Inferior parietal cortex (tissue), 1 donor: ENCODE data around the gene PYDC1.
"Not testable (repeated sequence)": the region's sequence is repeated elsewhere in the genome, so short reads cannot be mapped to it uniquely, and the experiment has no call there.

Experiments
- DNase-seq: peaks from one replicate; pipeline ENCODE4 v3.0.0-alpha.2; 2016; ENCODE audit errors: extremely low spot score

The PYDC1 gene

GRCh38 chr16:31216422-31217135, at the start of gene PYDC1:
PYDC1 (minus strand) TSS chr16:31217135; CDS start chr16:31217028, 107 bp downstream.
- no peak for DNase-seq

- DNase-seq = no peak
These were observed 48.7 kb upstream of the PYDC1 start for GRCh38 chr16:31265329-31266245.

GRCh38 chr16:31262084-31262483, 45.1 kb upstream of the PYDC1 start:
- no peak for DNase-seq

- no peak for DNase-seq
These were observed 43.4 kb upstream of the PYDC1 start for GRCh38 chr16:31260136-31260931.

GRCh38 chr16:31258366-31258765, 41.4 kb upstream of the PYDC1 start:
- no peak for DNase-seq

- no peak for DNase-seq
These were observed 39.5 kb upstream of the PYDC1 start for GRCh38 chr16:31256466-31256865.

- peak; percentile 34 for DNase-seq
These were observed 36.7 kb upstream of the PYDC1 start for GRCh38 chr16:31253642-31254045.

- DNase-seq = no peak
These were observed 34.5 kb upstream of the PYDC1 start for GRCh38 chr16:31251435-31251834.

GRCh38 chr16:31250782-31251384, 33.9 kb upstream of the PYDC1 start:
- no peak for DNase-seq

- DNase-seq = no peak
These were observed 31.4 kb upstream of the PYDC1 start for GRCh38 chr16:31248344-31248743.

GRCh38 chr16:31246296-31246695, 29.4 kb upstream of the PYDC1 start:
- no peak for DNase-seq

GRCh38 chr16:31245598-31245997, 28.7 kb upstream of the PYDC1 start:
- not testable (repeated sequence) for DNase-seq

- peak; percentile 23 for DNase-seq
These were observed 27.1 kb upstream of the PYDC1 start for GRCh38 chr16:31243734-31244670.

GRCh38 chr16:31242206-31242605, 25.3 kb upstream of the PYDC1 start:
- DNase-seq = no peak

- DNase-seq = no peak
These were observed 21.1 kb upstream of the PYDC1 start for GRCh38 chr16:31238041-31238440.

GRCh38 chr16:31229501-31229900, 12.6 kb upstream of the PYDC1 start:
- DNase-seq = no peak

GRCh38 chr16:31228206-31228605, 11.3 kb upstream of the PYDC1 start:
- DNase-seq = no peak

- no peak for DNase-seq
These were observed 8.3 kb upstream of the PYDC1 start for GRCh38 chr16:31225193-31225592.

- DNase-seq = no peak
These were observed 7.4 kb upstream of the PYDC1 start for GRCh38 chr16:31224092-31224955.

- DNase-seq = no peak
These were observed 6.1 kb upstream of the PYDC1 start for GRCh38 chr16:31223044-31223443.
